ENCODE measurements around the gene GLT1D1.

GRCh38 chr12:128961308-128961902 lies 108.1 kb downstream of the GLT1D1 start:
- TF ChIP-seq CTCF (IDR thresholded peaks at IDR 0.05; ENCODE audit: borderline replicate concordance, extremely low read depth, low read length, poor library complexity, severe bottlenecking) (no peak), EZH2 (IDR thresholded peaks at IDR 0.05; ENCODE audit: borderline replicate concordance, low read depth, low read length, severe bottlenecking) (no peak)

Measured in DND-41 (cell line).